Germinal center (tissue), 1 donor: ENCODE measurements around the gene ALDH3B1.
"Not testable (repeated sequence)": the region's sequence is repeated elsewhere in the genome, so short reads cannot be mapped to it uniquely, and the experiment has no call there.

Source experiments
- DNase-seq: peaks from one replicate; pipeline ENCODE4 v3.0.0; 2012; ENCODE audit warnings: mixed read lengths, low spot score

Gene ALDH3B1, protein sequence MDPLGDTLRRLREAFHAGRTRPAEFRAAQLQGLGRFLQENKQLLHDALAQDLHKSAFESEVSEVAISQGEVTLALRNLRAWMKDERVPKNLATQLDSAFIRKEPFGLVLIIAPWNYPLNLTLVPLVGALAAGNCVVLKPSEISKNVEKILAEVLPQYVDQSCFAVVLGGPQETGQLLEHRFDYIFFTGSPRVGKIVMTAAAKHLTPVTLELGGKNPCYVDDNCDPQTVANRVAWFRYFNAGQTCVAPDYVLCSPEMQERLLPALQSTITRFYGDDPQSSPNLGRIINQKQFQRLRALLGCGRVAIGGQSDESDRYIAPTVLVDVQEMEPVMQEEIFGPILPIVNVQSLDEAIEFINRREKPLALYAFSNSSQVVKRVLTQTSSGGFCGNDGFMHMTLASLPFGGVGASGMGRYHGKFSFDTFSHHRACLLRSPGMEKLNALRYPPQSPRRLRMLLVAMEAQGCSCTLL

GRCh38 chr11:68010090-68011041 lies at the start of gene ALDH3B1:
Gene ALDH3B1 (plus strand): TSS chr11:68010327. CDS start chr11:68015298, 4,971 bp downstream.
- no peak for DNase-seq

GRCh38 chr11:67963217-67963616 lies 46.9 kb upstream of the ALDH3B1 start:
- not testable (repeated sequence) for DNase-seq

DNA sequence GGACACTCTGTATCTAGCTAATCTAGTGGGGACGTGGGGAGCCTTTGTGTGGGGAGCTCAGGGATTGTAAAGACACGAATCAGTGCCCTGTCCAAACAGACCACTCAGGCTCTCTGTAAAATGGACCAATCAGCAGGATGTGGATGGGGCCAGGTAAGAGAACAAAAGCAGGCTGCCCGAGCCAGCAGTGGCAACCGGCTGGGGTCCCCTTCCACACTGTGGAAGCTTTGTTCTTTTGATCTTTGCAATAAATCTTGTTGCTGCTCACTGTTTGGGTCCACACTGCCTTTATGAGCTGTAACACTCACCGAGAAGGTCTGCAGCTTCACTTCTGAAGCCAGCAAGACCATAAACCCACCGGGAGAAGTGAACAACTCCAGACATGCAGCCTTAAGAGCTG lies 46.2 kb upstream of the ALDH3B1 start:
- DNase-seq, result not testable (repeated sequence)

DNA sequence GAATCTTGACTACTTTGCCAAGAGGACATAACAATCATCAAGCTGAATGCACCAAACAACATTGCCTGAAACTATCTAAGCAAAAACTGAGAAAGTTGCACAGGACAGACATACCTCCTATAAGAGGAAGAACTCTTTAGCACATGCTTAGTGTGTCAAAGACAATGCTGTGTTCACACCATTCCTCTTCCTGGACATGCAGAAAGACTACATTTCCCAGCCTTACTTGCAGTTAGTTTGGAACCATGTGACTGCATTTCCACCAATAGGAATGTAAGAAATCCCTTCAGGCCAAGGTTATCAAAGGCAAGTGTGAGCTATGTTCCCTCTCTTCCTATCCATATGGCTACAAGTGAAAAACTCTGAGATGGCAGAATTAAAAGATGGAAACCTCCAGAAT lies 45.4 kb upstream of the ALDH3B1 start:
- not testable (repeated sequence) for DNase-seq

GRCh38 chr11:67965830-67966348 lies 44.2 kb upstream of the ALDH3B1 start:
- not testable (repeated sequence) for DNase-seq

- DNase-seq, result not testable (repeated sequence)
Observed at GRCh38 chr11:67974746-67975145, 35.4 kb upstream of the ALDH3B1 start.

GRCh38 chr11:67978766-67979418 lies 31.2 kb upstream of the ALDH3B1 start:
- DNase-seq, result not testable (repeated sequence)

GRCh38 chr11:67981226-67981625 lies 28.9 kb upstream of the ALDH3B1 start:
- DNase-seq, result not testable (repeated sequence)

GRCh38 chr11:67982255-67982857 lies 27.8 kb upstream of the ALDH3B1 start:
- DNase-seq, result not testable (repeated sequence)

DNA sequence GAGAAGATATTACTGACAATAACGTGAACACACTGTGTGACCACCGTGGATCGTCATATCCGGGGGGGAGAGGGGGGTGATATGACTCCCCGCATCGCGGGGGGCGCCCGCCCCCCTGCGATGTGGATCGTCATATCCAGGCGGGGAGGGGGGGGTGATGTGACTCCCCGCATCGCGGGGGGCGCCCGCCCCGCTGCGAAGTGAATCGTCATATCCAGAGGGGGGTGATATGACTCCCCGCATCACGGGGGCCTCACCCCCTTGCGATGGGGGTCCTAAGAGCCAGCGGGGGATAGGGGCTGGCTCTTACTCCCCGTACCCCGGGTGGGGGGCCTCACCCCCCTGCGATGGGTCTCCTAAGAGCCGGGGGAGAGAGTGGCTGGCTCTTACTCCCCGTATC lies 26.2 kb upstream of the ALDH3B1 start:
- DNase-seq, result no peak

GRCh38 chr11:67985302-67985701 lies 24.8 kb upstream of the ALDH3B1 start:
- not testable (repeated sequence) for DNase-seq

- not testable (repeated sequence) for DNase-seq
Observed at GRCh38 chr11:67990546-67991346, 19.4 kb upstream of the ALDH3B1 start.

- not testable (repeated sequence) for DNase-seq
Observed at GRCh38 chr11:67991347-67992121, 18.6 kb upstream of the ALDH3B1 start.

GRCh38 chr11:67993821-67994220 lies 16.3 kb upstream of the ALDH3B1 start:
- DNase-seq, result peak; percentile 42

- DNase-seq, result not testable (repeated sequence)
Observed at GRCh38 chr11:67994387-67994786, 15.7 kb upstream of the ALDH3B1 start.

GRCh38 chr11:67995129-67995528 lies 15.0 kb upstream of the ALDH3B1 start:
- DNase-seq, result not testable (repeated sequence)

DNA sequence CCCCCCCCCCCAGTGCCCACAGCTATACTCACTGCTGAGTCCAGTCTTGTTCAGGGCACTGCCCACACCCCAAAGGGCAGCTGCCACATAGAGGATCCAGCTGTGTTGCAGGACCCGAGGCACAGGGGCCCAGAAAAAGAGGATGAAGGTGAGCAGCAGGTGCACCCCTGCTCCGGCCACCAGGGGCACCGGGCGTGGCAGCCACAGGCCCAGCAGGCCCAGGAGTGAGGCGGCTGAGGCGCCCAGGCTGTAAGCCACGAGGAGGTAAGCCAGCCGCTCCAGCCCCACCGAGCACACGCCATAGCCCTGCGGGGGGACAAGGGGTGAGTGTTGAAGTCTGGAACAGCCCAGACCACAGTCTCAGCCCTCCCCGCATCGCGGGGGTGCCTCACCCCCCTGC lies 14.5 kb upstream of the ALDH3B1 start:
- not testable (repeated sequence) for DNase-seq

DNA sequence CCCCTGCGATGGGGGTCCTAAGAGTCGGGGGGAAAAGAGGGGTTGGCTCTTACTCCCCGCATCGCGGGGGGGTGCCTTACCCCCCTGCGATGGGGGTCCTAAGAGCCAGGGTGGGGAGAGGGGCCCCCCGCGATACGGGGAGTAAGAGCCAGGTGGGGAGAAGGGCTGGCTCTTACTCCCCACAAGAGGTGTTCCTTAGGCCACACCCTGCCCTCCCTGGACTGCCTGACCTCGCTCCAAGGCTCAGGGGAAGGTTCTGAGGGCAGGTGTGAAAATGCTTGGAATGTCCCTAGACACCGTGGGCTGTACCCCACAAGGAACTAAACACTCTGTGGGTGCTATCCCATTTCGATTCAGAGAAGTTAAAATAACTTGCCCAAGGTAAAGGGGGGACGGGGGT lies 14.1 kb upstream of the ALDH3B1 start:
- DNase-seq, result no peak

DNA sequence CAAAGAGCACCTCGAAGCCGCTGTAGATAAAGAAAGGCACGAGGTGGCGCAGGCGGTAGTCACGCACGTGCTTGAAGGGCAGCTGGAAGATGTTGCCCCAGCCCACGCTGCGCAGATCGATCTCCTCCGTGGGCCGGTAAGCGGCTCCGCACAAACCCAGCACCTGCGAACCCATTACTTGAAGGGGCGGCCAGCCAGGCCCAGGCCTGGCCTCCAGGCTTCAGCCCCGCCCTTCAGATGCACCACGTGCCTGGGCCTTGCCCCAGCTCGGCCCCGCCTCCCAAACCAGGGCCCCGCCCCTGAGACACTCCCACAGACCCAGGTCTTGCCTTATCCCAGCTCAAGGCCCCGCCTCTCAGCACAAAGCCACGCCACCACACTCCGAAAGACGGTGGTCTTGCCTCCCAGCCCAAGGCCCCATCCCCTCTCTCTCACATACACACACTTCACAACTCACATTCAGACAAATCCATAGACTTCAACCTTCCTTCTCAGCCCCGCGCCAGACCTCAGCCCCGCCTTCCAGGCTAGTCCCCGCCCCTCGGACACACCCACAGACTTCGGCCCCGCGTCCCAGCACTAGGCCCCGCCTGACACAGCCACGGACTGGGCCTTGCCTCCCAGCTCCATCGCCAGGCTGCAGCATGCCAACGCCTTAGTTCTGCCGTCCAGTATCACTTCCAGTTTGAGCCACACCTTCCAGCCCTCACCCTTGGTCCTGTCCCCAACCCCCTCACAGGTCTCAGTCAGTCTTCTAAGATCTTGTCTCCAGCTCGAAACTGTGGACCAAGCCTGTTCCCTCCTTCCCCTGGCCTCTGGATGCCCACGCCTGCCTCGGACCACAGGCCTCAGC lies 13.3 kb upstream of the ALDH3B1 start:
- DNase-seq, result peak; percentile 24
